ENCODE measurements around the gene OR8H1. TPM values are rescaled to one million over a fixed set of nuclear protein-coding genes. Genes with fewer than 3 reads are reported as not detected.

Gene OR8H1
- total RNA-seq = not detected
- long read RNA-seq = 0 reads

GRCh38 chr11:56292154-56292553 is at the start of gene OR8H1:
Gene OR8H1, minus strand, starts transcription at chr11:56292254. Its CDS starts 1,192 bp downstream, at chr11:56291062.
- no peak for DNase-seq
- no peak for ATAC-seq (ENCODE audit: poor library complexity)
- intact Hi-C loops (cut with DNase I) = no loop called here

GRCh38 chr11:56340289-56340688 is 48.2 kb upstream of the OR8H1 start:
- ATAC-seq (ENCODE audit: poor library complexity) = no peak
- no peak for DNase-seq
- intact Hi-C loops (cut with DNase I) = no loop called here

- intact Hi-C loops (cut with DNase I) = no loop called here
- ATAC-seq (ENCODE audit: poor library complexity) (no peak), DNase-seq (no peak)
These were observed 41.1 kb upstream of the OR8H1 start for GRCh38 chr11:56333156-56333555.

GRCh38 chr11:56331861-56332491 is 39.9 kb upstream of the OR8H1 start:
- intact Hi-C loops (cut with DNase I) = no loop called here
- DNase-seq (no peak), ATAC-seq (ENCODE audit: poor library complexity) (no peak)

GRCh38 chr11:56314844-56315243 is 22.8 kb upstream of the OR8H1 start, which contains the start of gene OR8K3:
Gene OR8K3, plus strand, starts transcription at chr11:56315144. Its CDS starts 3,163 bp downstream, at chr11:56318307.
- no peak for DNase-seq
- intact Hi-C loops (cut with DNase I) = no loop called here
- no peak for ATAC-seq (ENCODE audit: poor library complexity)

- DNase-seq (no peak), ATAC-seq (ENCODE audit: poor library complexity) (no peak)
- intact Hi-C loops (cut with DNase I) = no loop called here
These were observed 15.8 kb upstream of the OR8H1 start for GRCh38 chr11:56307836-56308235.

GRCh38 chr11:56296898-56297297 is 4.8 kb upstream of the OR8H1 start:
- intact Hi-C loops (cut with DNase I) = no loop called here
- no peak for ATAC-seq (ENCODE audit: poor library complexity)

GRCh38 chr11:56273854-56274253 is 18.2 kb downstream of the OR8H1 start, which contains the start of gene OR5T1:
Gene OR5T1, plus strand, starts transcription at chr11:56274154. Its CDS starts 1,485 bp downstream, at chr11:56275639.
- no peak for DNase-seq
- ATAC-seq (ENCODE audit: poor library complexity) = no peak
- intact Hi-C loops (cut with DNase I) = no loop called here

More at GRCh38 chr11:56296898-56297297, 4.8 kb upstream of the OR8H1 start:
- no peak for DNase-seq

GRCh38 chr11:56271092-56271491 is 21.0 kb downstream of the OR8H1 start:
- DNase-seq (no peak), ATAC-seq (ENCODE audit: poor library complexity) (no peak)
- intact Hi-C loops (cut with DNase I) = no loop called here

- no peak for DNase-seq
- ATAC-seq (ENCODE audit: poor library complexity) = no peak
- intact Hi-C loops (cut with DNase I) = no loop called here
These were observed 40.1 kb downstream of the OR8H1 start, which contains the start of gene OR5T3 for GRCh38 chr11:56251954-56252353. Gene OR5T3, plus strand, starts transcription at chr11:56252254. Its CDS starts 0 bp downstream, at chr11:56252254.

Other genes starting within 250 kb of the OR8H1 start
- gene OR8I2, start 198.9 kb downstream of the OR8H1 start, total RNA-seq = not detected
- gene OR8H2, start 188.6 kb downstream of the OR8H1 start, total RNA-seq = not detected
- gene OR8H3, start 169.9 kb downstream of the OR8H1 start, total RNA-seq = not detected
- not detected for gene OR8J3, start 152.1 kb downstream of the OR8H1 start, total RNA-seq
- gene OR8K5, start 131.9 kb downstream of the OR8H1 start, total RNA-seq = not detected
- gene OR5J2, start 115.6 kb downstream of the OR8H1 start, total RNA-seq = not detected
- not detected for gene OR5T2, start 58.0 kb downstream of the OR8H1 start, total RNA-seq
- not detected for gene OR5T3, start 40.0 kb downstream of the OR8H1 start, total RNA-seq
- not detected for gene OR5T1, start 18.1 kb downstream of the OR8H1 start, total RNA-seq
- gene OR8K3, start 22.9 kb upstream of the OR8H1 start, total RNA-seq = not detected
- gene OR8K1, start 53.8 kb upstream of the OR8H1 start, total RNA-seq = not detected
- not detected for gene OR8J1, start 62.0 kb upstream of the OR8H1 start, total RNA-seq
- gene OR8U1, start 83.4 kb upstream of the OR8H1 start, total RNA-seq = not detected
- not detected for gene OR5AL1, start 120.4 kb upstream of the OR8H1 start, total RNA-seq
- gene OR5M3, start 181.1 kb upstream of the OR8H1 start, total RNA-seq = not detected
- not detected for gene OR5M8, start 199.1 kb upstream of the OR8H1 start, total RNA-seq